Gastrocnemius medialis (tissue), 4 donors: Measurements from ENCODE around the gene UBL7.

Experiments used
- POLR2A ChIP-seq, 2 donors: fragments of 450-650 bp; IDR thresholded peaks; one replicate each; pipeline ENCODE4 v1.6.1; 2017; ENCODE audit warnings: antibody characterized with exemption in 2 of 2, mild to moderate bottlenecking in 2 of 2, moderate library complexity in 2 of 2
- TF ChIP-seq, protein P1 (sequence below), 5 experiments: fragments of 450-650 bp in 3 of 5; fragments of 200-600 bp in 2 of 5; sonication (generic) in 2 of 5; IDR thresholded peaks in 4 of 5; conservative IDR thresholded peaks in 1 of 5; 1 replicate in 4 of 5; 2 replicates in 1 of 5; pipeline ENCODE4 v1.5.1; 2016 to 2019; ENCODE audit warnings: antibody characterized with exemption in 5 of 5, mild to moderate bottlenecking in 3 of 5, moderate library complexity in 3 of 5

DNA sequence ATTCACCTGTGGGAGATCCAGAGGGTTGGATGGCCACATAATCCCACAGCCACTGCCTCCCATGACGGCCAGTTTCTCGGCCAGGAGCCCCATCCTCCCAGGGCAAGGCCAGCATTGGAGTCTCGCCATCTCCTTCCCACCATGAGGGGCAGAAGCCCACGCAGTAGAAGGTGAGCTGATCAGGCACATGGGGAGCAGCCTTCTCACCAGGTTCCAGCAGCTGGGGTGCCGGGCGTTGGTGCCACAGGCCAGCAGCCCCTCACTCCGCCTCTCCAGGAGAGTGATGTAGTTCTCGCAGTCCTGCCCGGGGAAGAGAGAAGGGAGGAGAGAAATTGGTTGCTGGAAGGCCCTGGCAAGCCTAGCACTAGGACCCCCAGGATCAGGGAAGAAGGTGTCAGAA is 43.3 kb downstream of the UBL7 start:
- TF ChIP-seq, protein P1, sequence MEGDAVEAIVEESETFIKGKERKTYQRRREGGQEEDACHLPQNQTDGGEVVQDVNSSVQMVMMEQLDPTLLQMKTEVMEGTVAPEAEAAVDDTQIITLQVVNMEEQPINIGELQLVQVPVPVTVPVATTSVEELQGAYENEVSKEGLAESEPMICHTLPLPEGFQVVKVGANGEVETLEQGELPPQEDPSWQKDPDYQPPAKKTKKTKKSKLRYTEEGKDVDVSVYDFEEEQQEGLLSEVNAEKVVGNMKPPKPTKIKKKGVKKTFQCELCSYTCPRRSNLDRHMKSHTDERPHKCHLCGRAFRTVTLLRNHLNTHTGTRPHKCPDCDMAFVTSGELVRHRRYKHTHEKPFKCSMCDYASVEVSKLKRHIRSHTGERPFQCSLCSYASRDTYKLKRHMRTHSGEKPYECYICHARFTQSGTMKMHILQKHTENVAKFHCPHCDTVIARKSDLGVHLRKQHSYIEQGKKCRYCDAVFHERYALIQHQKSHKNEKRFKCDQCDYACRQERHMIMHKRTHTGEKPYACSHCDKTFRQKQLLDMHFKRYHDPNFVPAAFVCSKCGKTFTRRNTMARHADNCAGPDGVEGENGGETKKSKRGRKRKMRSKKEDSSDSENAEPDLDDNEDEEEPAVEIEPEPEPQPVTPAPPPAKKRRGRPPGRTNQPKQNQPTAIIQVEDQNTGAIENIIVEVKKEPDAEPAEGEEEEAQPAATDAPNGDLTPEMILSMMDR (IDR thresholded peaks at IDR 0.05 in 4 of 5, conservative IDR thresholded peaks at IDR 0.05 in 1 of 5), result no peak
- TF ChIP-seq POLR2A (IDR thresholded peaks at IDR 0.05), result no peak
